ENCODE results near the gene ITPR2.

DNA sequence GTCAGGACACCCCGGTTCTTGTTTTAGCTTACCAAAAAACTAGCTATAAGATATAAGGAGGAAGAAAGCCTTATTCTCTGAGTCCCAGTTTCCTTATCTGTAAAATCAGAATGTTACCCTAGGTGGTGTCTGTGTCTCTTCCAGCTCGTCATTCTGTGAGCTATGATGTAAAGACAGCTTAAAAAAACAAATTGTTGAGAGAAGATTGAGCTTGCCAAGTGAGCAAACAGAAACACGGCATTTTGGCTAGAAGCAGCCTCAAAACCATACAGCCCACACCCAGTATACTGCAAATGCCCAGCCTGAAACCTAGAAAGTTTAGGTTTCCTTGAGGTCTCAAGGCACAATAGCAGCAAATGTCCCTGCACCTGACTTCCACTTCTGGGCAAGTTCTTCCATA is 486.3 kb downstream of the ITPR2 start:
- TF ChIP-seq, protein P1, sequence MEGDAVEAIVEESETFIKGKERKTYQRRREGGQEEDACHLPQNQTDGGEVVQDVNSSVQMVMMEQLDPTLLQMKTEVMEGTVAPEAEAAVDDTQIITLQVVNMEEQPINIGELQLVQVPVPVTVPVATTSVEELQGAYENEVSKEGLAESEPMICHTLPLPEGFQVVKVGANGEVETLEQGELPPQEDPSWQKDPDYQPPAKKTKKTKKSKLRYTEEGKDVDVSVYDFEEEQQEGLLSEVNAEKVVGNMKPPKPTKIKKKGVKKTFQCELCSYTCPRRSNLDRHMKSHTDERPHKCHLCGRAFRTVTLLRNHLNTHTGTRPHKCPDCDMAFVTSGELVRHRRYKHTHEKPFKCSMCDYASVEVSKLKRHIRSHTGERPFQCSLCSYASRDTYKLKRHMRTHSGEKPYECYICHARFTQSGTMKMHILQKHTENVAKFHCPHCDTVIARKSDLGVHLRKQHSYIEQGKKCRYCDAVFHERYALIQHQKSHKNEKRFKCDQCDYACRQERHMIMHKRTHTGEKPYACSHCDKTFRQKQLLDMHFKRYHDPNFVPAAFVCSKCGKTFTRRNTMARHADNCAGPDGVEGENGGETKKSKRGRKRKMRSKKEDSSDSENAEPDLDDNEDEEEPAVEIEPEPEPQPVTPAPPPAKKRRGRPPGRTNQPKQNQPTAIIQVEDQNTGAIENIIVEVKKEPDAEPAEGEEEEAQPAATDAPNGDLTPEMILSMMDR (IDR thresholded peaks at IDR 0.05) = no peak
- TF ChIP-seq POLR2A (IDR thresholded peaks at IDR 0.05) = no peak
